Duodenal mucosa (tissue), 2 donors: ENCODE data around the gene ZNF552.
A peak's percentile ranks its signal among the peaks of the same experiment; 100 is the strongest.

Source experiments
- H3K27ac ChIP-seq: one replicate; pipeline ENCODE4 v1.7.0; 2013; ENCODE audit warnings: low read depth, low read length
- H3K27me3 ChIP-seq, 2 donors: one replicate each; pipeline ENCODE4 v1.7.0; 2013; ENCODE audit warnings: low read length in 2 of 2, control low read depth in 1 of 2; ENCODE audit not compliant: insufficient read depth in 2 of 2, control insufficient read depth in 1 of 2
- H3K36me3 ChIP-seq, 2 donors: one replicate each; pipeline ENCODE4 v1.7.0; 2013; ENCODE audit warnings: low read length in 2 of 2, control low read depth in 1 of 2; ENCODE audit not compliant: insufficient read depth in 2 of 2, control insufficient read depth in 1 of 2
- H3K4me1 ChIP-seq, 2 donors: one replicate each; pipeline ENCODE4 v1.7.0; 2013; ENCODE audit warnings: low read length in 2 of 2, control low read depth in 1 of 2; ENCODE audit not compliant: insufficient read depth in 2 of 2, control insufficient read depth in 1 of 2
- H3K4me3 ChIP-seq, 2 donors: one replicate each; pipeline ENCODE4 v1.7.0; 2013; ENCODE audit warnings: low read length in 2 of 2, low read depth in 1 of 2
- H3K9ac ChIP-seq, 2 donors: one replicate each; pipeline ENCODE4 v1.7.0; 2013; ENCODE audit warnings: low read length in 2 of 2, low read depth in 1 of 2
- H3K9me3 ChIP-seq, 2 donors: one replicate each; pipeline ENCODE4 v1.7.0; 2013; ENCODE audit warnings: low read length in 2 of 2, control low read depth in 1 of 2; ENCODE audit not compliant: control insufficient read depth in 1 of 2

ZNF552 gene

GRCh38 chr19:57779220-57779845, 35.4 kb downstream of the ZNF552 start:
- H3K27me3 ChIP-seq: no peaks in the 10 kb centered on the region
- H3K27ac ChIP-seq: no peak overlapping the region
- H3K4me1 ChIP-seq: no peaks in the 10 kb centered on the region
- H3K9ac ChIP-seq: no peak overlapping the region
- H3K4me3 ChIP-seq: peak overlapping the region in 1 of 2 donors; percentile 46
- peaks cover 45 to 59% of the 10 kb centered on the region in 2 donors for H3K9me3 ChIP-seq
- peaks cover 50 to 65% of the 10 kb centered on the region in 2 donors for H3K36me3 ChIP-seq

GRCh38 chr19:57778336-57778735, 36.4 kb downstream of the ZNF552 start:
- H3K4me3 ChIP-seq: peak overlapping the region in 1 of 2 donors; percentile 46
- H3K27me3 ChIP-seq: no peaks in the 10 kb centered on the region
- no peak overlapping the region for H3K27ac ChIP-seq
- H3K9ac ChIP-seq: no peak overlapping the region
- peaks cover 50 to 60% of the 10 kb centered on the region in 2 donors for H3K9me3 ChIP-seq
- H3K4me1 ChIP-seq: no peaks in the 10 kb centered on the region
- H3K36me3 ChIP-seq: peaks cover 54 to 70% of the 10 kb centered on the region in 2 donors

- H3K27ac ChIP-seq: no peak overlapping the region
- peaks cover 54 to 81% of the 10 kb centered on the region in 2 donors for H3K36me3 ChIP-seq
- peak overlapping the region in 1 of 2 donors; percentile 29 for H3K4me3 ChIP-seq
Observed at GRCh38 chr19:57776764-57777296, 37.9 kb downstream of the ZNF552 start.

GRCh38 chr19:57773488-57773887, 41.2 kb downstream of the ZNF552 start:
- Histone ChIP-seq H3K4me1 (peaks cover 6% of the 10 kb centered on the region in 2 donors), H3K36me3 (peaks cover 27 to 56% of the 10 kb centered on the region in 2 donors), H3K4me3 (peak overlapping the region in 1 of 2 donors; percentile 28), H3K27ac (no peak overlapping the region), H3K9me3 (peaks cover 21 to 46% of the 10 kb centered on the region in 2 donors), H3K9ac (no peak overlapping the region), H3K27me3 (no peaks in the 10 kb centered on the region)

More at GRCh38 chr19:57776764-57777296, 37.9 kb downstream of the ZNF552 start:
- H3K27me3 ChIP-seq: no peaks in the 10 kb centered on the region
- no peak overlapping the region for H3K9ac ChIP-seq
- H3K9me3 ChIP-seq: peaks cover 50 to 68% of the 10 kb centered on the region in 2 donors
- no peaks in the 10 kb centered on the region for H3K4me1 ChIP-seq

- Histone ChIP-seq H3K9ac (no peak overlapping the region), H3K4me3 (no peak overlapping the region), H3K36me3 (peaks cover 12 to 35% of the 10 kb centered on the region in 2 donors), H3K4me1 (peaks cover 6% of the 10 kb centered on the region in 2 donors), H3K27ac (no peak overlapping the region), H3K9me3 (peaks cover 8 to 31% of the 10 kb centered on the region in 2 donors), H3K27me3 (no peaks in the 10 kb centered on the region)
Observed at GRCh38 chr19:57771417-57771816, 43.3 kb downstream of the ZNF552 start.

GRCh38 chr19:57769345-57770131, 45.2 kb downstream of the ZNF552 start, which contains the start of gene ZNF586:
TSS of gene ZNF586 (plus strand) at chr19:57769676. CDS start at chr19:57769843, 167 bp downstream.
- peaks cover 8 to 20% of the 10 kb centered on the region in 2 donors for H3K9me3 ChIP-seq
- H3K27me3 ChIP-seq: no peaks in the 10 kb centered on the region
- peaks cover 8 to 19% of the 10 kb centered on the region in 2 donors for H3K36me3 ChIP-seq
- H3K4me3 ChIP-seq: peak within 1 kb of the TSS; percentile 72 to 80
- peak within 1 kb of the TSS; percentile 72 for H3K27ac ChIP-seq
- H3K4me1 ChIP-seq: peaks cover 6% of the 10 kb centered on the region in 2 donors
- H3K9ac ChIP-seq: peak within 1 kb of the TSS; percentile 48 to 63

GRCh38 chr19:57759096-57759495, 55.6 kb downstream of the ZNF552 start:
- no peak overlapping the region for H3K4me3 ChIP-seq
- no peak overlapping the region for H3K27ac ChIP-seq
- H3K9ac ChIP-seq: no peak overlapping the region
- H3K27me3 ChIP-seq: no peaks in the 10 kb centered on the region
- no peaks in the 10 kb centered on the region for H3K4me1 ChIP-seq
- peaks cover 52 to 74% of the 10 kb centered on the region in 2 donors for H3K36me3 ChIP-seq
- H3K9me3 ChIP-seq: peaks cover 27 to 49% of the 10 kb centered on the region in 2 donors

GRCh38 chr19:57757941-57758340, 56.8 kb downstream of the ZNF552 start:
- no peak overlapping the region for H3K4me3 ChIP-seq
- peaks cover 61 to 80% of the 10 kb centered on the region in 2 donors for H3K36me3 ChIP-seq
- H3K9ac ChIP-seq: no peak overlapping the region
- H3K4me1 ChIP-seq: no peaks in the 10 kb centered on the region
- no peak overlapping the region for H3K27ac ChIP-seq
- peaks cover 39 to 61% of the 10 kb centered on the region in 2 donors for H3K9me3 ChIP-seq
- H3K27me3 ChIP-seq: no peaks in the 10 kb centered on the region
